Endothelial cell of umbilical vein (primary cell): ENCODE data around the gene NEO1.

Source experiments
- EZH2 ChIP-seq: IDR thresholded peaks from 2 replicates; pipeline ENCODE4 v1.6.1; 2012; ENCODE audit warnings: borderline replicate concordance, low read depth, mild to moderate bottlenecking, moderate library complexity, low read length, inconsistent platforms; ENCODE audit not compliant: severe bottlenecking
- JUN ChIP-seq: IDR thresholded peaks from 2 replicates; pipeline ENCODE4 v1.6.1; 2011; ENCODE audit warnings: borderline replicate concordance, low read depth; ENCODE audit not compliant: insufficient read length, insufficient read depth
- MYC ChIP-seq: IDR thresholded peaks from one replicate; pipeline ENCODE4 v1.6.1; 2011; ENCODE audit warnings: mild to moderate bottlenecking, low read depth, low read length
- POLR2A ChIP-seq: IDR thresholded peaks from 2 replicates; pipeline ENCODE4 v1.6.1; 2012; ENCODE audit warnings: low read depth, mild to moderate bottlenecking, control low read depth, low read length
- POLR2AphosphoS5 ChIP-seq: IDR thresholded peaks from 2 replicates; pipeline ENCODE4 v1.6.1; 2012; ENCODE audit warnings: low read depth, mild to moderate bottlenecking, control low read depth, low read length, moderate library complexity; ENCODE audit not compliant: insufficient read depth
- TF ChIP-seq, protein P1 (sequence below), 2 donors: IDR thresholded peaks; 1 replicate in 1 of 2; 2 replicates in 1 of 2; pipeline ENCODE4 v1.5.1; 2011; ENCODE audit warnings: low read length in 2 of 2, mild to moderate bottlenecking in 2 of 2, moderate library complexity in 2 of 2, control low read depth in 1 of 2, inconsistent platforms in 1 of 2, low read depth in 1 of 2; ENCODE audit not compliant: insufficient read depth in 1 of 2; ENCODE audit errors: extremely low read depth in 1 of 2

DNA sequence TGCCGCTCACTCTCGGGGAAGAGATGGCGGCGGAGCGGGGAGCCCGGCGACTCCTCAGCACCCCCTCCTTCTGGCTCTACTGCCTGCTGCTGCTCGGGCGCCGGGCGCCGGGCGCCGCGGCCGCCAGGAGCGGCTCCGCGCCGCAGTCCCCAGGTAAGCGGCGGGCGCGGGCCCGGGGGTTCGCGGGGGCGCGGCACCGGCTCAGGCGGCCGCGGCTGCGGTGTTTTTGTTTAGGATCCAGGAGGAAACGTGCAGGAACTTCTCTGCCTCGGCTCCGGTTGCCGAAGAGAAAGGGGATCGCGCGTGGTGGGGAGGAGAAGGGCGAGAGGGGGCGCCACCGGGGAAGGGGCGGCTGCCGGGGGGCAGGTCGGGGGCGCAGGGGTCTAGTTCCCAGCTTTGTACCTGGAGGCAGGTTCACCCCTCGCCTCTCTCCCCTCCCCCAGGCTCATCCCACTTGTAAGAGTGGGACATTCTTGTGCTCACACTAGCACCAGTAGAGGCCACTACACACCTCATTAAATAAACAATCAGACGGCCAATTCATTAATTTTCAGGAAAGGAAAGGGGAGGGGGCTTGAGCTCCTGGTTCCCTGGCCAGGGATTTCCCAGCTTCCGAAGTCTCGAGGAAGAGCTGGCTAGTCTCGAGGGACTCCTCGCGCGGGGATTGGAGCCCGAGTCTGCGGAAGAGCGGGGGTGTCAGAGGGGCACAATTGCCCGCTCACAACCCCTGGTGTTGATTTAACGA lies 562 bp downstream of the NEO1 start:
- TF ChIP-seq POLR2A (no peak), EZH2 (peak; percentile 75), JUN (no peak), MYC (no peak), POLR2AphosphoS5 (no peak)
- TF ChIP-seq, protein P1, sequence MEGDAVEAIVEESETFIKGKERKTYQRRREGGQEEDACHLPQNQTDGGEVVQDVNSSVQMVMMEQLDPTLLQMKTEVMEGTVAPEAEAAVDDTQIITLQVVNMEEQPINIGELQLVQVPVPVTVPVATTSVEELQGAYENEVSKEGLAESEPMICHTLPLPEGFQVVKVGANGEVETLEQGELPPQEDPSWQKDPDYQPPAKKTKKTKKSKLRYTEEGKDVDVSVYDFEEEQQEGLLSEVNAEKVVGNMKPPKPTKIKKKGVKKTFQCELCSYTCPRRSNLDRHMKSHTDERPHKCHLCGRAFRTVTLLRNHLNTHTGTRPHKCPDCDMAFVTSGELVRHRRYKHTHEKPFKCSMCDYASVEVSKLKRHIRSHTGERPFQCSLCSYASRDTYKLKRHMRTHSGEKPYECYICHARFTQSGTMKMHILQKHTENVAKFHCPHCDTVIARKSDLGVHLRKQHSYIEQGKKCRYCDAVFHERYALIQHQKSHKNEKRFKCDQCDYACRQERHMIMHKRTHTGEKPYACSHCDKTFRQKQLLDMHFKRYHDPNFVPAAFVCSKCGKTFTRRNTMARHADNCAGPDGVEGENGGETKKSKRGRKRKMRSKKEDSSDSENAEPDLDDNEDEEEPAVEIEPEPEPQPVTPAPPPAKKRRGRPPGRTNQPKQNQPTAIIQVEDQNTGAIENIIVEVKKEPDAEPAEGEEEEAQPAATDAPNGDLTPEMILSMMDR (IDR thresholded peaks at IDR 0.05; ENCODE audit: extremely low read depth in 1 of 2, insufficient read depth in 1 of 2, low read depth in 1 of 2, low read length in 2 of 2), result peak in 1 of 2 donors; percentile 4
